Activated CD4-positive, alpha-beta T cell treated with anti-CD3 and anti-CD28 coated beads for 36 hours (primary cell): ENCODE data around the gene GAD2. TPM values are rescaled to one million over a fixed set of nuclear protein-coding genes. Genes with fewer than 3 reads are reported as not detected.

Source experiments
- ATAC-seq: fragments of 200-7000 bp; cut with Tn5 transposase; one replicate; pipeline ENCODE4 v1.10.0; 2021; ENCODE audit warnings: mild to moderate bottlenecking, moderate library complexity
- CTCF ChIA-PET: fragments of 350-600 bp; sonication (Branson Sonifier 250); formaldehyde crosslinking; loops from one replicate; lab custom pipeline; 2021; ENCODE audit warnings: antibody characterized with exemption; lab: Charles Lee
- POLR2A ChIA-PET: fragments of 350-600 bp; sonication (Branson Sonifier 250); formaldehyde crosslinking; loops from one replicate; lab custom pipeline; 2021; ENCODE audit warnings: antibody characterized with exemption, inconsistent platforms; lab: Charles Lee
- DNase-seq: peaks from one replicate; pipeline ENCODE4 v3.0.0-alpha.2; 2020
- H3K27ac Mint-ChIP-seq: one replicate; pipeline ENCODE4 v1.8.0; 2021; ENCODE audit warnings: mixed read lengths
- H3K27me3 Mint-ChIP-seq: one replicate; pipeline ENCODE4 v1.8.0; 2021; ENCODE audit warnings: mixed read lengths
- H3K36me3 Mint-ChIP-seq: one replicate; pipeline ENCODE4 v1.8.0; 2021; ENCODE audit warnings: low read depth, mixed read lengths
- H3K4me1 Mint-ChIP-seq: one replicate; pipeline ENCODE4 v1.8.0; 2021; ENCODE audit warnings: mixed read lengths
- H3K4me3 Mint-ChIP-seq: one replicate; pipeline ENCODE4 v1.8.0; 2021; ENCODE audit warnings: mild to moderate bottlenecking, moderate library complexity, mixed read lengths
- H3K9me3 Mint-ChIP-seq: one replicate; pipeline ENCODE4 v1.8.0; 2021; ENCODE audit warnings: low read depth, mixed read lengths
- intact Hi-C, 2 experiments: fragments of 100-400 bp; cut with DNase I in 1 of 2; cut with micrococcal nuclease in 1 of 2; formaldehyde crosslinking; loops; one replicate each; pipeline versions ENCODE4 v1.14.2 to v1.15.1; 2022 to 2024; cut with DNase I, micrococcal nuclease
- total RNA-seq, 2 experiments: library from RNA; stranded (reverse); gene quantifications; one replicate each; pipeline ENCODE4 v1.2.3, GENCODE V29; 2021

Gene GAD2
- total RNA-seq, result not detected

DNA sequence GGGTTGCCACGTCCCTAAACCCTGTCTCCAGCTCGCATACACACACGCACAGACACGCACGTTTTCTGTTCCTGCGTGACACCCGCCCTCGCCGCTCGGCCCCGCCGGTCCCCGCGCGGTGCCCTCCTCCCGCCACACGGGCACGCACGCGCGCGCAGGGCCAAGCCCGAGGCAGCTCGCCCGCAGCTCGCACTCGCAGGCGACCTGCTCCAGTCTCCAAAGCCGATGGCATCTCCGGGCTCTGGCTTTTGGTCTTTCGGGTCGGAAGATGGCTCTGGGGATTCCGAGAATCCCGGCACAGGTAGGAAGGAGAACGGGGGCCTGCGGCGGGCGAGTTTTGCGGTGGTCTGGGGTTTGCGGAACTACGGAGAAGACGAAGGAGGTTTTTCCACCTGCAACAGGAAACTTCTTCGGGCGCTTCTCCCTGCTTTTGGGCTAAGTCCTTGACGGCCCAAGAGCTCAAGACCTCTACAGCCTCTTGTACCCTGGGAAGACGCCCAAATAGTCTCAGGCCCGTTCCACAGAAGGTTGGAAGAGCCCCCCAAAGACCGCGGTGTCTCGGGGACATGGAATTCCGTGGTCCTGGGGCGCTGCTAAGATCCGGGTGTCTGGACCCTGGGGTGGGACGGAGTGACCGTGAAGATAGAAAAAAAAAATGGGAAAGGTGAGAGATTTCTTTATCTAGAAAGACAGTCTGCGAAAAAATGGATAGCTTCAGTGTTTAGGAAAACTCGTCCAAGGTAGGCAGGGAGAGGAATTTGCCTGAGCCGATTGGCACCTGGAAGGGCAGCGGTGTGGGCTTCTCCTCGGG, at the start of gene GAD2:
TSS of gene GAD2 (plus strand) at position 190 of the 811 bp plus-strand sequence. CDS start at position 226, 36 bp downstream.
- CTCF ChIA-PET, result no interaction called here
- no peaks in the 10 kb centered on the region for H3K9me3 Mint-ChIP-seq
- no peak within 1 kb of the TSS for H3K27ac Mint-ChIP-seq
- intact Hi-C loops, result loop anchor here in 1 of 2 experiments (10.0 kb wide), 1 partner anchor 1042 kb away; the partner anchor contains the start of gene GPR158
- peak; percentile 38 for ATAC-seq
- peak; percentile 28 for DNase-seq
- POLR2A ChIA-PET, result no interaction called here
- H3K4me3 Mint-ChIP-seq, result peak within 1 kb of the TSS; percentile 62
- no peaks in the 10 kb centered on the region for H3K36me3 Mint-ChIP-seq
- peaks cover 83% of the 10 kb centered on the region for H3K27me3 Mint-ChIP-seq
- peaks cover 36% of the 10 kb centered on the region for H3K4me1 Mint-ChIP-seq

DNA sequence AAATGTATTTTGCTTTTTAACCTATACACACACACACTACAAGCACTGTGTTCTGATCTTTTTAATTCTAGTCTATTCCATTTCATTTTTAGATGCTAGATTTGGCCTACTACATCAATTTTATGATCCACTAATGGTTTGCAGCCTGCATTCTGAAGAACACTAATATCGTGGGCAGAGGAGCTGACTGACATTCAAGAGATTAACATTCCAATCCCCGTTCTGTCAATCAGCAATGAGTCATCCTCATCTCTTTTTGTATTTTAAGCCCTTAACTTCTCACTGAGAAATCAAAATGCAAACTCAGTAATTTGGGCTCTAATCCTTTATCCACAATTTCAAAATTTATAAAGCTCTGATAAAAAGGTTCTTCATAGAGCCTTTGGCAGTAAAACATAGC, 47.1 kb upstream of the GAD2 start:
- Mint-ChIP-seq H3K27me3 (peaks cover 17% of the 10 kb centered on the region), H3K9me3 (no peaks in the 10 kb centered on the region), H3K4me3 (no peak overlapping the region), H3K4me1 (no peaks in the 10 kb centered on the region), H3K27ac (no peak overlapping the region), H3K36me3 (no peaks in the 10 kb centered on the region)
- intact Hi-C loops, result no loop called here
- DNase-seq (no peak), ATAC-seq (no peak)
- ChIA-PET CTCF (no interaction called here), POLR2A (interaction anchor here (0.6 kb wide), 1 partner anchor 56 kb away, joined by 3 read pairs; no protein-coding TSS in a partner anchor)

DNA sequence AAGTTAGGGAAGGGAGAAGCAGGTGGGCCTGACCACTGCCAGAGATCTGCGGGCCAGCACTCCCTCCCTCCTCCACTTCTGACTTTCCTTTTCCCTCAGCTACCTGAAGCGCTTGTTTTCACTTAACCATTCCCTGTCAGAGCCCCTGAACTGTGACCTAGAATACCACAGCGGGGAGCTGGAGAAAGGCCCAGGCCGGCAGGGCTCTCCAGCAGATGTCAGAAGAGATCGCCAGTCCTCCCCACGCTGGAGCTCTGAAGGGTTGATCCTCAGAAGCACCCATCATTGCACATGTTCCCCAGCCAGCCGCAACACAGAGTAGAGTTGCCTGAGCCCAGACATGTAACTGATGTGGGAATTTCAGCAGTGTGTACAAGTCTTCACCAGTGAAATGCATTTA, 44.4 kb upstream of the GAD2 start:
- ATAC-seq, result no peak
- no peak for DNase-seq
- Mint-ChIP-seq H3K4me3 (no peak overlapping the region), H3K9me3 (no peaks in the 10 kb centered on the region), H3K27ac (no peak overlapping the region), H3K4me1 (no peaks in the 10 kb centered on the region), H3K36me3 (no peaks in the 10 kb centered on the region), H3K27me3 (peaks cover 21% of the 10 kb centered on the region)
- CTCF ChIA-PET, result no interaction called here
- POLR2A ChIA-PET, result interaction anchor here (0.6 kb wide), 1 partner anchor 79 kb away, joined by 8 read pairs; no protein-coding TSS in a partner anchor
- intact Hi-C loops, result no loop called here

DNA sequence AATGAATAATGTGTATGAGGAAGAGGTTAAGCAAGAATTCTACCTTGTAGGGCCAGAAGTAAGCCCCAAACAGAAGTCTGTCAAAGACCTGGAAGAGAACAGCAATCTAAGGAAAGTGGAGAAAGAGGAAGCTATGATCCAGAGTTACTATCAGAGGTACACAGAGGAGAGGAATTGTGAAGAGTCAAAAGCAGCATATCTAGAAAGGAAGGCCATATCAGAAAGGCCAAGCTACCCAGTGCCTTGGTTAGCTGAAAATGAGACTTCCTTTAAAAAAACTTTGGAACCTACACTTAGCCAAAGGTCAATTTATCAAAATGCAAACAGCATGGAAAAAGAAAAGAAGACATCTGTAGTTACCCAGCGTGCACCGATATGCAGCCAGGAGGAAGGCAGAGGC, 42.7 kb upstream of the GAD2 start:
- H3K4me3 Mint-ChIP-seq, result no peak overlapping the region
- ChIA-PET POLR2A (no interaction called here), CTCF (no interaction called here)
- H3K27me3 Mint-ChIP-seq, result peaks cover 21% of the 10 kb centered on the region
- H3K27ac Mint-ChIP-seq, result no peak overlapping the region
- no peak for ATAC-seq
- intact Hi-C loops, result no loop called here
- H3K9me3 Mint-ChIP-seq, result no peaks in the 10 kb centered on the region
- DNase-seq, result no peak
- no peaks in the 10 kb centered on the region for H3K36me3 Mint-ChIP-seq
- no peaks in the 10 kb centered on the region for H3K4me1 Mint-ChIP-seq

DNA sequence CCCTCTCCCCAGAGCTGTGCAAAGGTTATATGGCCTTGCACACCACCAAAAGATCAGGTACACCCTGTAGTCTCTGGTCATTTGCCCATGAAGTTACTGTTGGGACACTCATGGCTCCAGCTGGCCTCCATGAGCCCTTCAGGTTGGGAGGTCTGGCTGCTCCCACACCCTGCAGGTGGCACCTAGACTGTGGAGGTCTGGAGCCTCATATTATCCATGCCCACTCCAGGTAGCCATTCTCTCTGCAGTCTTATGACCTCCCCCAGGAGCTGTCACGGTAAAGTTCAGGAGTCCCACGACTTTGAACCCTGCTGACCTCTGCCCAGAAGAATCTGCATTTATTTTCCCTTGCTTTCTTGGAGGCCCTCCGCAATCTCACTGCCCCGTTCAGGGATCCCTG, 39.2 kb upstream of the GAD2 start:
- H3K27ac Mint-ChIP-seq, result no peak overlapping the region
- no peaks in the 10 kb centered on the region for H3K36me3 Mint-ChIP-seq
- POLR2A ChIA-PET, result no interaction called here
- peaks cover 13% of the 10 kb centered on the region for H3K27me3 Mint-ChIP-seq
- ATAC-seq (no peak), DNase-seq (no peak)
- CTCF ChIA-PET, result no interaction called here
- H3K9me3 Mint-ChIP-seq, result no peaks in the 10 kb centered on the region
- H3K4me1 Mint-ChIP-seq, result no peaks in the 10 kb centered on the region
- H3K4me3 Mint-ChIP-seq, result no peak overlapping the region
- intact Hi-C loops, result no loop called here

DNA sequence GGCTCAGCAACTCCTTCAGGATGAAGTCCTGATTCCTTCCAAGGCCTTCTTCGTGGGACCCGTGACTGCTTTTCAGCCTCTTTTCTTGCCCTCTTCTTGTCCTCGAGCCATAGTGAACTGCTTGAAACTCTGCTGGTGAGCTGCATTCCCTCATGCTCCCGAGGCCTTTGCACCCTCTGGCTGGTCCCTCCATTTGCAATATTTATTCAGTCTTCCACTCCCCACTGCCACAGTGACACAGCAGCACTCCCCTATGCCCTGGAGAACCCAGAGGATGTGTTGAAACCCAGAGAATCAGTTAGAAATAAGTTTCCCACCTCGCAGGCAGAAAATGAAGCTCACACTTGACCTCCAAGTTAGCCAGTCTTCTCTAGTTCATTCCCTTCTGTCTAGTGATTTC, 22.3 kb upstream of the GAD2 start:
- H3K36me3 Mint-ChIP-seq, result no peaks in the 10 kb centered on the region
- no peak for DNase-seq
- H3K4me1 Mint-ChIP-seq, result peaks cover 7% of the 10 kb centered on the region
- POLR2A ChIA-PET, result no interaction called here
- CTCF ChIA-PET, result no interaction called here
- no peak overlapping the region for H3K27ac Mint-ChIP-seq
- ATAC-seq, result no peak
- H3K9me3 Mint-ChIP-seq, result no peaks in the 10 kb centered on the region
- intact Hi-C loops, result no loop called here
- peaks cover 9% of the 10 kb centered on the region for H3K27me3 Mint-ChIP-seq
- no peak overlapping the region for H3K4me3 Mint-ChIP-seq

DNA sequence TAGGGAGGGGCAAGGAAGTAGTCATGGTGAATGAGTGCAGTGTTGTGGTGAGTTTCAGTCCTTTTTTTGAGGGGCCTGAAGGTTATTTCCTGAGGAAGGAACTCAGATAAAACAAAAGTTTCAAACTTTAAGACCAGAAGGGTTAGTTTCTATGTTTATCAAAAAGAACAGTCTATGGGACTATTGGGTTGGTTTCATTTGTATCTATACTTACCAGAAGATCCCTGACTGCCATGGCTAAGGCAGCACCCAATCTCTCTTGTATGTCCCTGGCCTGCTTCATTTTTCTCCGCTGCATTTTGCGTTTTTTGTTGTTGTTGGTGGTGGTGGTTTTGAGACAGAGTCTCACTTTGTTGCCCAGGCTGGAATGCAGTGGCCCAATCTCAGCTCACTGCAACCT, 19.3 kb upstream of the GAD2 start:
- POLR2A ChIA-PET, result no interaction called here

DNA sequence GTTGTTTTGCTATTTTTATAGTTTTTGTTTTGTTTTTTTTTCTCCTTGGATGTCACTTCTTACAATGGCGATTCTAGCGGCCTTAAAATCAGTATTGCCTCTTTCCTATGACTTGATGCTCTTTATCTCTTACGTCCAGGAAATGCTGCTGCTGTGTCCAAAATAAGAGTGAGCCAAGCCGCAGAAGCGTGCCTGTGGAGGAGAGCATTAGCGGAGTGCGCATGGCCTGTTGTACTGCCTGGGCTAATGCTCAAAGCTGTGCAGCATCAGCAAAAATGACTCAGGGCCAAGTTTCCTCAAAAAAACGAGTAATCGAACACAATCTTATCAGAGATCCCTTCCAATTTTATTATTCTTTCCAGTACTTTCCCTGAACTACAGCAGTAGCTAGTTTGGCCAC, 18.5 kb upstream of the GAD2 start:
- CTCF ChIA-PET, result interaction anchor here (0.7 kb wide), 1 partner anchor 155 kb away, joined by 4 read pairs; no protein-coding TSS in a partner anchor
- ATAC-seq (no peak), DNase-seq (no peak)
- H3K27me3 Mint-ChIP-seq, result peaks cover 2% of the 10 kb centered on the region
- no peak overlapping the region for H3K4me3 Mint-ChIP-seq
- POLR2A ChIA-PET, result no interaction called here
- H3K27ac Mint-ChIP-seq, result no peak overlapping the region
- intact Hi-C loops, result no loop called here
- peaks cover 7% of the 10 kb centered on the region for H3K4me1 Mint-ChIP-seq
- H3K9me3 Mint-ChIP-seq, result no peaks in the 10 kb centered on the region
- no peaks in the 10 kb centered on the region for H3K36me3 Mint-ChIP-seq

More for the DNA sequence above, 19.3 kb upstream of the GAD2 start:
- Mint-ChIP-seq H3K27ac (no peak overlapping the region), H3K4me1 (peaks cover 7% of the 10 kb centered on the region), H3K4me3 (no peak overlapping the region), H3K27me3 (peaks cover 2% of the 10 kb centered on the region), H3K9me3 (no peaks in the 10 kb centered on the region), H3K36me3 (no peaks in the 10 kb centered on the region)
- intact Hi-C loops, result no loop called here
- CTCF ChIA-PET, result no interaction called here
- ATAC-seq (no peak), DNase-seq (no peak)

DNA sequence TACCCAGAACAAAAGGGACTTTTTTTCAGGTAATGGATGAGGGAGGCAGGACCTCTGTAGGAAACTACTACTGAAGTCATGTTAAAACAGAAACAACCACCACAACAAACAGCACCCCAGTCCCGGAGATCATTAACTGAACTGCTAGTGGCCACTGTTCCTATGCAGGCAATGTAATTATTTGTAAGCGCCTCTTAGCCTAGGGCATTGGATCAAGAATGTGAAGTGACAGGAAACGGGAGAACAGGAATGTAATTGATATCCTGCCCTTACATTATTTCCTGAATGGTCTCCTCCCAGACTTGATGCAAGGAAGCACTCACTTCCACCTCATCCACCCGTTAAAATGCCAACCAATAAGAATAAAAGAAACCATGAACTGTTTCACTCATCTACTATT, 16.7 kb upstream of the GAD2 start:
- intact Hi-C loops, result no loop called here
- ChIA-PET CTCF (no interaction called here), POLR2A (no interaction called here)
- peaks cover 4% of the 10 kb centered on the region for H3K27me3 Mint-ChIP-seq
- H3K36me3 Mint-ChIP-seq, result no peaks in the 10 kb centered on the region
- no peaks in the 10 kb centered on the region for H3K9me3 Mint-ChIP-seq
- no peak overlapping the region for H3K27ac Mint-ChIP-seq
- no peak overlapping the region for H3K4me3 Mint-ChIP-seq
- ATAC-seq (no peak), DNase-seq (no peak)
- H3K4me1 Mint-ChIP-seq, result peaks cover 7% of the 10 kb centered on the region

DNA sequence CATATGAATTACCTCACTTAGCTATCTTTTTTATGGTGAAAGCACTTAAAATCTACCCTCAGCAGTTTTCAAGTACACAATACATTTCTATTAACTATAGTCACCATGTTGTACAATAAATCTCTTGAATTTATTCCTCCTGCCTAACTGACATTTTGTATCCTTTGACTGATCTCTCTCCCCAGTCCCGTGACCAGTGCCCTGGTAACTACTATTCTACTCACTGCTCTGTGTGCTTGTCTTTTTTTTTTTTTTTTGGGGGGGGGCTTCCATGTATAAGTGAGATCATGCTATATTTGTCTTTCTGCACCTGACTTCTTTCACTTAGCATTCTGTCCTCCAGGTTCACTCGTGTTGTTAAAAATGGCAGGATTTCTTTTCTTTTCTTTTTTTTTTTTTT, 11.4 kb upstream of the GAD2 start:
- Mint-ChIP-seq H3K36me3 (no peaks in the 10 kb centered on the region), H3K9me3 (no peaks in the 10 kb centered on the region), H3K27me3 (peaks cover 9% of the 10 kb centered on the region), H3K4me1 (no peaks in the 10 kb centered on the region), H3K4me3 (no peak overlapping the region), H3K27ac (no peak overlapping the region)
- CTCF ChIA-PET, result no interaction called here
- POLR2A ChIA-PET, result interaction anchor here (0.7 kb wide), 1 partner anchor 34 kb away, joined by 4 read pairs; no protein-coding TSS in a partner anchor
- ATAC-seq (no peak), DNase-seq (no peak)
- intact Hi-C loops, result no loop called here

DNA sequence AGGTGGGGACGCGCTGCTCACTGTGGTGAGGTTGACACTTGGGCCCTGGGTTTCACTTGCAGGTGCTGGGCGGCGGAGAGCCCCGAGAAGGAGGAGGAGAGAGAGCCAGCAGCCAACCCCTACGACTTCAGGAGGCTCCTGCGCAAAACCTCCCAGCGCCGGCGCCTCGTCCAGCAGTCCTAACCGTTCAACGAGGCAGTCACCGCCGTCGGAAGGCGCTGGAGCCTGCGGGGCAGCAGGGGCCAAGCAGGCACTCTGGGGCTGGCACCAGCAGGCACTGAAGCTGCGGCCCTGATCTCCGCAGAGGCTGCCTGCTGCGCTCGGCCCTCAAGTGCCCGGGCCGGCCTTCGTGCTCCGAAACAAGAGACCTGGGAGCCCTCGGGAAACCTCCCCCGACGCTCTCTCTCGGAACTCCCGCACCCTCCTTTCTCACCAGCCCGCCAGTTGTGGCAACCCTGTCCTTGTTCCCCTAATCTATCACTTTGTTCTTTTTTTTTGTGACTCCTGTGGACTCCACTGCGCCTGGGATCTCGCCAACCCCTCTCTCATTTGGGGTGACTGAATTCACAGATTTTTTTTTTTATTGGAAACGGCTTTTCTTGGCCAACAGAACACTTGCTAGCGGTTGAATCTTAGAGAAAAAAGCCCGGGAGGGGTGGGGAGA, 4.7 kb upstream of the GAD2 start:
- ChIA-PET POLR2A (no interaction called here), CTCF (no interaction called here)
- Mint-ChIP-seq H3K36me3 (no peaks in the 10 kb centered on the region), H3K27ac (no peak overlapping the region), H3K27me3 (peaks cover 48% of the 10 kb centered on the region), H3K4me1 (peaks cover 24% of the 10 kb centered on the region), H3K4me3 (no peak overlapping the region), H3K9me3 (no peaks in the 10 kb centered on the region)
- DNase-seq (peak; percentile 7), ATAC-seq (no peak)
- intact Hi-C loops, result loop anchor here in 1 of 2 experiments (10.0 kb wide), 1 partner anchor 1037 kb away; the partner anchor contains the start of gene GPR158

DNA sequence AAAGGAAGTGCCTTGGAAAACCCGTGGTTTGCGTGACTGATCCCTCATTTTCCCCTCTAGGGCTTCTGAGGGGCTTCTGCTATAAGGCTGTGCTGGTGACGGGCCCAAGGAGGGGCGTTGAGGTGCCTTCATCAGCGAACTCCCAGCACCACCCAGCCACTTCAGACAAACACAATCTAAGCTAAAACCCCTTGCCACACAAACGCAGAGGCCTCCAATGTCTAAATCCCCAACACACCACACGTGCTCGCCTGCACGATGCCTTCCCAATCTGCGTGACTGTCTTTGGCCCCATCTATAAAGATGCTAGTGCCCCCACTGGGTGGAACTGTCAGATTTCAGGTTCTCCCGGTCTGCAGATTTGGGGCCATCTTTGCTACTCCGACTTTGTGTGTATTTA, 4.1 kb upstream of the GAD2 start:
- Mint-ChIP-seq H3K4me1 (peaks cover 29% of the 10 kb centered on the region), H3K36me3 (no peaks in the 10 kb centered on the region), H3K4me3 (no peak overlapping the region), H3K9me3 (no peaks in the 10 kb centered on the region), H3K27me3 (peaks cover 54% of the 10 kb centered on the region), H3K27ac (no peak overlapping the region)
- ATAC-seq, result no peak
- ChIA-PET CTCF (no interaction called here), POLR2A (no interaction called here)
- DNase-seq, result no peak
- intact Hi-C loops, result loop anchor here in 1 of 2 experiments (10.0 kb wide), 1 partner anchor 1038 kb away; the partner anchor contains the start of gene GPR158
